ENCODE measurements around the gene JAK2. TPM values are rescaled to one million over a fixed set of nuclear protein-coding genes. Genes with fewer than 3 reads are reported as not detected.

Gene JAK2
- total RNA-seq, 3 donors from 2014 or later = 28.8 to 46.9 (median 35.4) TPM

DNA sequence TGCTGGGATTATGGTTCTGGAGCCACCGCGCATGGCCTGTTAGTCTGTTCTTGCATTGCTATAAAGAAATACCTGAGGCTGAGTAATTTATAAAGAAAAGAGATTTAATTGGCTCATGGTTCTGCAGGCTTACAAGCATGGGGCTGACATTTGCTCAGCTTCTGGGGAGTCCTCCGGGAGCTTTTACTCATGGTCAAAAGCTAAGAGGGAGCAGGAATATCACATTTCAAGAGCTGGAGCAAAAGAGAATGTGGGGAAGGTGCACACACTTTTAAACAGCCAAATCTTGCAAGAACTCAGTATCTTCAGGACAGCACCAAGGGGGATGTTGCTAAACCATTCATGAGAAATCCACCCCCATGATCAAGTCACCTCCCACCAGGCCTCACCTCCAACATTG lies 12.1 kb downstream of the JAK2 start:
- no peak for TF ChIP-seq POLR2A (IDR thresholded peaks at IDR 0.05)
- TF ChIP-seq, protein P1, sequence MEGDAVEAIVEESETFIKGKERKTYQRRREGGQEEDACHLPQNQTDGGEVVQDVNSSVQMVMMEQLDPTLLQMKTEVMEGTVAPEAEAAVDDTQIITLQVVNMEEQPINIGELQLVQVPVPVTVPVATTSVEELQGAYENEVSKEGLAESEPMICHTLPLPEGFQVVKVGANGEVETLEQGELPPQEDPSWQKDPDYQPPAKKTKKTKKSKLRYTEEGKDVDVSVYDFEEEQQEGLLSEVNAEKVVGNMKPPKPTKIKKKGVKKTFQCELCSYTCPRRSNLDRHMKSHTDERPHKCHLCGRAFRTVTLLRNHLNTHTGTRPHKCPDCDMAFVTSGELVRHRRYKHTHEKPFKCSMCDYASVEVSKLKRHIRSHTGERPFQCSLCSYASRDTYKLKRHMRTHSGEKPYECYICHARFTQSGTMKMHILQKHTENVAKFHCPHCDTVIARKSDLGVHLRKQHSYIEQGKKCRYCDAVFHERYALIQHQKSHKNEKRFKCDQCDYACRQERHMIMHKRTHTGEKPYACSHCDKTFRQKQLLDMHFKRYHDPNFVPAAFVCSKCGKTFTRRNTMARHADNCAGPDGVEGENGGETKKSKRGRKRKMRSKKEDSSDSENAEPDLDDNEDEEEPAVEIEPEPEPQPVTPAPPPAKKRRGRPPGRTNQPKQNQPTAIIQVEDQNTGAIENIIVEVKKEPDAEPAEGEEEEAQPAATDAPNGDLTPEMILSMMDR (IDR thresholded peaks at IDR 0.05) = no peak
- TF ChIP-seq POLR2AphosphoS5 (IDR thresholded peaks at IDR 0.05) = no peak
- H3K4me1 ChIP-seq = no peaks in the 10 kb centered on the region
- no peak overlapping the region for H3K4me3 ChIP-seq
- no peak overlapping the region for H3K27ac ChIP-seq
- DNase-seq (ENCODE audit: low spot score in 2 of 2) = no peak
- H3K36me3 ChIP-seq = no peaks in the 10 kb centered on the region
- H3K27me3 ChIP-seq = no peaks in the 10 kb centered on the region
- peaks cover 3 to 18% of the 10 kb centered on the region in 2 donors for H3K9me3 ChIP-seq
- intact Hi-C loops (cut with DNase I; ENCODE audit: low total_unique reads) = no loop called here

DNA sequence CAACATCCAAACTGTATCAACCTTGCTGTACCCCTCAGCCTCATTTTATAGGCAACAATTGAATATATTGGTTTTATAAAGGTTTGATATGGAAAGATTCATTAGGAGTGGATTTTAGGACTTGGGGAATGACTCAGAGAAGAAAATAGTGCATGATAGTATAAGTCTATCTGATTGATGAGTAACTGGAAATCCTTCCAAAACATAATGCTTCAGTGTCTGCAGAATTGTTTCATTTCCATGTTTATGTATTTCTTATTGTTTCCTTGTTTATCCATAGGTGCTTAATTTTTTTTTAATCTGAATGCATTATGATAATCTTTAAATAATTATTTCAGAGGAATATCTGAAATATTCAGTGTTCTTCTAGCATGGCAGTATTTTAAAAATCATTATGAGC lies 12.6 kb downstream of the JAK2 start:
- Histone ChIP-seq H3K4me1 (no peaks in the 10 kb centered on the region), H3K27ac (no peak overlapping the region), H3K9me3 (peaks cover 3 to 16% of the 10 kb centered on the region in 2 donors), H3K36me3 (no peaks in the 10 kb centered on the region), H3K4me3 (no peak overlapping the region), H3K27me3 (no peaks in the 10 kb centered on the region)
- intact Hi-C loops (cut with DNase I; ENCODE audit: low total_unique reads) = no loop called here
- TF ChIP-seq, protein P1 (IDR thresholded peaks at IDR 0.05) = no peak
- TF ChIP-seq POLR2AphosphoS5 (IDR thresholded peaks at IDR 0.05) (no peak), POLR2A (IDR thresholded peaks at IDR 0.05) (no peak)
- no peak for DNase-seq (ENCODE audit: low spot score in 2 of 2)

DNA sequence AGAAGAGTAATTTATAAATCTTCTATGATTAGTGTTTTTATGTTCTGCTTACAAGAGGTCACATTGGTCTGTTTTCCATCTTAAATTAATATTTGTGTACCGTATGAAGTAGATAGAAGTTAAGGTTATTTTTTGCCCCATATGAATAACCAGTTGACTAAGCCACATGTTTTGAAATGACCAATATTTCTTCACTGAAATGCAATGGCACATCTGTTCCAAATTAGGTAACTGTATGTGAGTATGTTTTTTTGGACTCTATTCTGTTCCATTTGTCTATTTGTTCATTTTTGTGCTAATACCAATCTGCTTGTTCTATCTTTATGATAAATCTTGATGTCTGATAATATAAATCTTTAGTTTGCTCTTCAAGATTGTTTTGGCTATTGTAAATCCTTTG lies 17.7 kb downstream of the JAK2 start:
- H3K9me3 ChIP-seq = peaks cover 0 to 13% of the 10 kb centered on the region in 2 donors
- H3K36me3 ChIP-seq = no peaks in the 10 kb centered on the region
- no peaks in the 10 kb centered on the region for H3K27me3 ChIP-seq
- intact Hi-C loops (cut with DNase I; ENCODE audit: low total_unique reads) = no loop called here
- H3K4me1 ChIP-seq = no peaks in the 10 kb centered on the region
- no peak overlapping the region for H3K27ac ChIP-seq
- no peak overlapping the region for H3K4me3 ChIP-seq
- no peak for DNase-seq (ENCODE audit: low spot score in 2 of 2)
- no peak for TF ChIP-seq POLR2AphosphoS5 (IDR thresholded peaks at IDR 0.05)
- TF ChIP-seq POLR2A (IDR thresholded peaks at IDR 0.05) = no peak
- TF ChIP-seq, protein P1 (IDR thresholded peaks at IDR 0.05) = no peak

DNA sequence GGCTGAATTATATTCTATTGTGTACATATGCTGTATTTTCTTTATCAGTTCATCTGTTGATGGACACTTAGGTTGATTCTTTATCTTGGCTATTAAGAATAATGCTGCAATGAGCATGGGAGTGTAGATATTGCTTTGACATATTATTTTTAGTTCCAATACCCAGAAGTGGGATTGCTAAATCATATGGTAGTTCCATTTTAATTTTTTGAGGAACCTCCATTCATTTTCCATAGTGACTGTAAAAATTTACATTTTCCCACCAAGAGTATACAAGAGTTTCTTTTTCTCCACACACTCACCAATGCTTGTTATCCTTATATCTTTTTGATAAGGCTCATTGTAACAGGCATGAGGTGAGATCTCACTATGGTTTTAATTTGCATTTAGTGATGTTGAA lies 19.4 kb downstream of the JAK2 start:
- intact Hi-C loops (cut with DNase I; ENCODE audit: low total_unique reads) = no loop called here
- Histone ChIP-seq H3K36me3 (no peaks in the 10 kb centered on the region), H3K27ac (no peak overlapping the region), H3K4me1 (no peaks in the 10 kb centered on the region), H3K9me3 (peaks cover 0 to 13% of the 10 kb centered on the region in 2 donors), H3K27me3 (no peaks in the 10 kb centered on the region), H3K4me3 (no peak overlapping the region)
- TF ChIP-seq, protein P1 (IDR thresholded peaks at IDR 0.05) = no peak
- TF ChIP-seq POLR2AphosphoS5 (IDR thresholded peaks at IDR 0.05) = no peak
- TF ChIP-seq POLR2A (IDR thresholded peaks at IDR 0.05) = no peak
- no peak for DNase-seq (ENCODE audit: low spot score in 2 of 2)

DNA sequence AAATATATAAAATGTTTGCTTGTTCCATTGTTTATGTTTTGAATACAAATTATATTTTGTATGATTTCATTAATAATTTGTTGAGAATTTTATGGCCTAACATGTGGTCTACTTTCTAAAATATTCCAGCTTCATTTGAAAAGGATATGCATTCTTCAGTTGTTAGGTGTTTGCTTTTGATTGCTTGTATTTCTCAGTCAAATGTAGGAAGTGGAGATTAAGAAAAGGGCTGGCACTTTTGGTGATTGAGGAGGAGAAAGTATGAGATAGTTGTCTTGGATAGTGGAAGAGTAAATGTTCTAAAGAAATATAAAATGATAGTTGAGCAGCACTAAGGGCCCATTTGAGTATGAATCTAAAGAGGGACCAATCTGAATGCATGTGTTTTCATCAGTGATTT lies 23.1 kb downstream of the JAK2 start:
- Histone ChIP-seq H3K36me3 (peaks cover 4% of the 10 kb centered on the region), H3K27ac (no peak overlapping the region), H3K4me1 (no peaks in the 10 kb centered on the region), H3K4me3 (no peak overlapping the region), H3K9me3 (peaks cover 0 to under 1% of the 10 kb centered on the region in 2 donors), H3K27me3 (no peaks in the 10 kb centered on the region)
- intact Hi-C loops (cut with DNase I; ENCODE audit: low total_unique reads) = no loop called here
- TF ChIP-seq POLR2AphosphoS5 (IDR thresholded peaks at IDR 0.05) = no peak
- TF ChIP-seq POLR2A (IDR thresholded peaks at IDR 0.05) = no peak
- TF ChIP-seq, protein P1 (IDR thresholded peaks at IDR 0.05) = no peak
- no peak for DNase-seq (ENCODE audit: low spot score in 2 of 2)
